Measurements from ENCODE around the gene ALK. TPM values are rescaled to one million over a fixed set of nuclear protein-coding genes. Genes with fewer than 3 reads are reported as not detected.

Gene ALK
- total and polyA plus RNA-seq, 10 of the 15 experiments (the other 5 are each of a cell fraction or from before 2014, with no cell fraction given) = 0.11 TPM; not detected in 9

- BruUV-seq (replicated peaks) = no TSS peak
These were observed 289.4 kb downstream of the ALK start for GRCh38 chr2:29632018-29632417.

More at GRCh38 chr2:29632018-29632417, 289.4 kb downstream of the ALK start:
- TF ChIP-seq EED (IDR thresholded peaks at IDR 0.05; ENCODE audit: low read depth) (no peak), LARP7 (IDR thresholded peaks at IDR 0.05) (no peak), FOXK2 (IDR thresholded peaks at IDR 0.05) (no peak), MTA2 (IDR thresholded peaks at IDR 0.05; ENCODE audit: low read depth) (no peak), SUPT20H (IDR thresholded peaks at IDR 0.05; ENCODE audit: borderline replicate concordance, control insufficient read depth, low read depth, low read length) (no peak), CHD2 (IDR thresholded peaks at IDR 0.05; ENCODE audit: borderline replicate concordance, low read depth, low read length) (no peak), MEF2A (IDR thresholded peaks at IDR 0.05; ENCODE audit: insufficient read depth, low read depth, low read length) (no peak), RB1 (IDR thresholded peaks at IDR 0.05; ENCODE audit: borderline replicate concordance) (no peak), TARDBP (IDR thresholded peaks at IDR 0.05; ENCODE audit: borderline replicate concordance) (no peak), POLR2AphosphoS2 (IDR thresholded peaks at IDR 0.05; ENCODE audit: low read depth, low read length) (no peak), PRDM15 (CRISPR knock-in tag; IDR thresholded peaks at IDR 0.05) (no peak)
- TF ChIP-seq, protein P1, sequence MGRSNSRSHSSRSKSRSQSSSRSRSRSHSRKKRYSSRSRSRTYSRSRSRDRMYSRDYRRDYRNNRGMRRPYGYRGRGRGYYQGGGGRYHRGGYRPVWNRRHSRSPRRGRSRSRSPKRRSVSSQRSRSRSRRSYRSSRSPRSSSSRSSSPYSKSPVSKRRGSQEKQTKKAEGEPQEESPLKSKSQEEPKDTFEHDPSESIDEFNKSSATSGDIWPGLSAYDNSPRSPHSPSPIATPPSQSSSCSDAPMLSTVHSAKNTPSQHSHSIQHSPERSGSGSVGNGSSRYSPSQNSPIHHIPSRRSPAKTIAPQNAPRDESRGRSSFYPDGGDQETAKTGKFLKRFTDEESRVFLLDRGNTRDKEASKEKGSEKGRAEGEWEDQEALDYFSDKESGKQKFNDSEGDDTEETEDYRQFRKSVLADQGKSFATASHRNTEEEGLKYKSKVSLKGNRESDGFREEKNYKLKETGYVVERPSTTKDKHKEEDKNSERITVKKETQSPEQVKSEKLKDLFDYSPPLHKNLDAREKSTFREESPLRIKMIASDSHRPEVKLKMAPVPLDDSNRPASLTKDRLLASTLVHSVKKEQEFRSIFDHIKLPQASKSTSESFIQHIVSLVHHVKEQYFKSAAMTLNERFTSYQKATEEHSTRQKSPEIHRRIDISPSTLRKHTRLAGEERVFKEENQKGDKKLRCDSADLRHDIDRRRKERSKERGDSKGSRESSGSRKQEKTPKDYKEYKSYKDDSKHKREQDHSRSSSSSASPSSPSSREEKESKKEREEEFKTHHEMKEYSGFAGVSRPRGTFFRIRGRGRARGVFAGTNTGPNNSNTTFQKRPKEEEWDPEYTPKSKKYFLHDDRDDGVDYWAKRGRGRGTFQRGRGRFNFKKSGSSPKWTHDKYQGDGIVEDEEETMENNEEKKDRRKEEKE (IDR thresholded peaks at IDR 0.05) = no peak
- TF ChIP-seq, protein P2, sequence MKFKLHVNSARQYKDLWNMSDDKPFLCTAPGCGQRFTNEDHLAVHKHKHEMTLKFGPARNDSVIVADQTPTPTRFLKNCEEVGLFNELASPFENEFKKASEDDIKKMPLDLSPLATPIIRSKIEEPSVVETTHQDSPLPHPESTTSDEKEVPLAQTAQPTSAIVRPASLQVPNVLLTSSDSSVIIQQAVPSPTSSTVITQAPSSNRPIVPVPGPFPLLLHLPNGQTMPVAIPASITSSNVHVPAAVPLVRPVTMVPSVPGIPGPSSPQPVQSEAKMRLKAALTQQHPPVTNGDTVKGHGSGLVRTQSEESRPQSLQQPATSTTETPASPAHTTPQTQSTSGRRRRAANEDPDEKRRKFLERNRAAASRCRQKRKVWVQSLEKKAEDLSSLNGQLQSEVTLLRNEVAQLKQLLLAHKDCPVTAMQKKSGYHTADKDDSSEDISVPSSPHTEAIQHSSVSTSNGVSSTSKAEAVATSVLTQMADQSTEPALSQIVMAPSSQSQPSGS (IDR thresholded peaks at IDR 0.05; ENCODE audit: low read length) = no peak
- no peak overlapping the region for H3K4me2 ChIP-seq (ENCODE audit: control insufficient read depth, insufficient read depth)
- ATAC-seq (no peak), FAIRE-seq (no peak), DNase-seq (ENCODE audit: low read depth, low spot score) (no peak)
- SMC1A ChIA-PET (ENCODE audit: uncharacterized antibody, unreplicated experiment) = no interaction called here
- no peaks in the 10 kb centered on the region for H3K36me3 ChIP-seq (ENCODE audit: control insufficient read depth in 2 of 2, insufficient read depth in 2 of 2, low read length in 1 of 2)
- no peaks in the 10 kb centered on the region for H3K9me3 ChIP-seq (replicated peaks; ENCODE audit: control insufficient read depth, insufficient read depth, low read length)
- no peak overlapping the region for H3K9ac ChIP-seq (ENCODE audit: control insufficient read depth, insufficient read depth, low read length)
- no peak overlapping the region for H2AFZ ChIP-seq (ENCODE audit: control insufficient read depth, low read depth, low read length)
- no peaks in the 10 kb centered on the region for H3K79me2 ChIP-seq (ENCODE audit: control insufficient read depth, insufficient read depth, low read length)
- POLR2A ChIA-PET = no interaction called here
- H3K27me3 ChIP-seq (replicated peaks in 1 of 2; ENCODE audit: control insufficient read depth in 2 of 2, insufficient read depth in 2 of 2, low read length in 1 of 2) = peaks cover 0 to 2% of the 10 kb centered on the region in 2 experiments; a peak in 3 of 4 replicates
- in situ Hi-C loops (cut with MboI) = no loop called here
- CTCF ChIA-PET = no interaction called here
- intact Hi-C loops (cut with micrococcal nuclease; ENCODE audit: unreplicated experiment) = no loop called here
- H3K4me1 ChIP-seq (ENCODE audit: control insufficient read depth, insufficient read depth, low read length) = no peaks in the 10 kb centered on the region
- WGBS (ENCODE audit: insufficient coverage, insufficient replicate concordance, low lambda C conversion rate, missing lambda C conversion rate) = 0% methylated on average over 2 of the region's 2 CpGs
- H3K4me3 ChIP-seq = no peak overlapping the region
- no peaks in the 10 kb centered on the region for H4K20me1 ChIP-seq (ENCODE audit: control insufficient read depth, insufficient read depth)
- no peak overlapping the region for H3K27ac ChIP-seq (ENCODE audit: control insufficient read depth, insufficient read depth)
- RAD21 ChIA-PET (ENCODE audit: unreplicated experiment) = no interaction called here

All from GM12878 (cell line).